ENCODE results near the gene SPDYE3. TPM values are rescaled to one million over a fixed set of nuclear protein-coding genes. Genes with fewer than 3 reads are reported as not detected.
"Not testable (repeated sequence)": the region's sequence is repeated elsewhere in the genome, so short reads cannot be mapped to it uniquely, and the experiment has no call there.

The SPDYE3 gene
- total RNA-seq, 1 experiment from 2014 or later = not detected

GRCh38 chr7:100364480-100364879 lies 57.0 kb downstream of the SPDYE3 start:
- Mint-ChIP-seq H3K36me3 (ENCODE audit: insufficient read depth in 1 of 3, low read depth in 3 of 3) (peaks cover 42 to 78% (median 55%) of the 10 kb centered on the region in 3 experiments), H3K4me3 (no peak overlapping the region), H3K4me1 (peaks cover 16 to 24% of the 10 kb centered on the region in 2 experiments), H3K27me3 (ENCODE audit: low read depth) (no peaks in the 10 kb centered on the region; the same call in 1 of the 2 replicates), H3K27ac (0 out of 7 replicates have a peak overlapping the region, but pooled peaks of 1 of the 3 experiments have one; percentile 36), H3K9me3 (no peaks in the 10 kb centered on the region)
- H4K20me1 ChIP-seq (ENCODE audit: control insufficient read depth, insufficient read depth, insufficient read length) = no peaks in the 10 kb centered on the region
- no peak overlapping the region for H3K4me2 ChIP-seq (ENCODE audit: insufficient read depth, insufficient read length, low read length)
- H3K23ac ChIP-seq (ENCODE audit: insufficient read length, low read depth, low read length) = no peak overlapping the region
- H3K9me3 ChIP-seq (ENCODE audit: control insufficient read depth, low read depth, low read length) = no peaks in the 10 kb centered on the region
- no peaks in the 10 kb centered on the region for H3K27me3 ChIP-seq (ENCODE audit: insufficient read depth, low read length)
- TF ChIP-seq, protein P1, sequence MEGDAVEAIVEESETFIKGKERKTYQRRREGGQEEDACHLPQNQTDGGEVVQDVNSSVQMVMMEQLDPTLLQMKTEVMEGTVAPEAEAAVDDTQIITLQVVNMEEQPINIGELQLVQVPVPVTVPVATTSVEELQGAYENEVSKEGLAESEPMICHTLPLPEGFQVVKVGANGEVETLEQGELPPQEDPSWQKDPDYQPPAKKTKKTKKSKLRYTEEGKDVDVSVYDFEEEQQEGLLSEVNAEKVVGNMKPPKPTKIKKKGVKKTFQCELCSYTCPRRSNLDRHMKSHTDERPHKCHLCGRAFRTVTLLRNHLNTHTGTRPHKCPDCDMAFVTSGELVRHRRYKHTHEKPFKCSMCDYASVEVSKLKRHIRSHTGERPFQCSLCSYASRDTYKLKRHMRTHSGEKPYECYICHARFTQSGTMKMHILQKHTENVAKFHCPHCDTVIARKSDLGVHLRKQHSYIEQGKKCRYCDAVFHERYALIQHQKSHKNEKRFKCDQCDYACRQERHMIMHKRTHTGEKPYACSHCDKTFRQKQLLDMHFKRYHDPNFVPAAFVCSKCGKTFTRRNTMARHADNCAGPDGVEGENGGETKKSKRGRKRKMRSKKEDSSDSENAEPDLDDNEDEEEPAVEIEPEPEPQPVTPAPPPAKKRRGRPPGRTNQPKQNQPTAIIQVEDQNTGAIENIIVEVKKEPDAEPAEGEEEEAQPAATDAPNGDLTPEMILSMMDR (conservative IDR thresholded peaks at IDR 0.05) = no peak
- H3T11ph ChIP-seq (ENCODE audit: low read length) = no peak overlapping the region
- H4K5ac ChIP-seq (ENCODE audit: insufficient read length, low read depth, low read length) = no peak overlapping the region
- H3K23me2 ChIP-seq (ENCODE audit: insufficient read length, low read depth, low read length, poor library complexity, severe bottlenecking) = no peaks in the 10 kb centered on the region
- H2BK5ac ChIP-seq (ENCODE audit: insufficient read length, low read length) = no peak overlapping the region
- no peak overlapping the region for H2BK120ac ChIP-seq (ENCODE audit: low read depth, low read length, poor library complexity, severe bottlenecking)
- no peaks in the 10 kb centered on the region for H3K4me1 ChIP-seq (ENCODE audit: insufficient read depth, low read length)
- H2BK20ac ChIP-seq (ENCODE audit: low read depth, low read length, poor library complexity, severe bottlenecking) = no peak overlapping the region
- no peak overlapping the region for H2AFZ ChIP-seq (ENCODE audit: low read length)
- no peak for DNase-seq
- H2BK12ac ChIP-seq (ENCODE audit: insufficient read length, low read depth, low read length) = no peak overlapping the region
- no peak overlapping the region for H3K56ac ChIP-seq (ENCODE audit: insufficient read length, low read depth, low read length)
- WGBS (ENCODE audit: extremely low coverage, insufficient read length, low lambda C conversion rate) = no CpG with 5 or more reads among the region's 6 CpGs
- no peak overlapping the region for H2AK5ac ChIP-seq (ENCODE audit: insufficient read length, low read length)
- no peak overlapping the region for H2BK15ac ChIP-seq (ENCODE audit: low read depth, low read length)
- no peak overlapping the region for H3K27ac ChIP-seq (ENCODE audit: insufficient read length, low read depth, low read length)
- H3K4ac ChIP-seq (ENCODE audit: low read depth, low read length) = no peak overlapping the region
- H4K8ac ChIP-seq (replicated peaks; ENCODE audit: insufficient read length, low read depth, low read length) = no peak overlapping the region
- H4K91ac ChIP-seq (ENCODE audit: insufficient read length, low read depth, low read length) = no peak overlapping the region
- no peak overlapping the region for H3K18ac ChIP-seq (ENCODE audit: insufficient read length, low read depth, low read length)
- no peaks in the 10 kb centered on the region for H3K79me1 ChIP-seq (ENCODE audit: insufficient read depth, low read depth, low read length, poor library complexity, severe bottlenecking)
- H3K9ac ChIP-seq (ENCODE audit: extremely low read depth, insufficient read length, low read length) = no peak overlapping the region
- no peak overlapping the region for H3K14ac ChIP-seq (ENCODE audit: insufficient read depth, low read length)
- no peaks in the 10 kb centered on the region for H3K79me2 ChIP-seq (ENCODE audit: insufficient read depth, low read length)

DNA sequence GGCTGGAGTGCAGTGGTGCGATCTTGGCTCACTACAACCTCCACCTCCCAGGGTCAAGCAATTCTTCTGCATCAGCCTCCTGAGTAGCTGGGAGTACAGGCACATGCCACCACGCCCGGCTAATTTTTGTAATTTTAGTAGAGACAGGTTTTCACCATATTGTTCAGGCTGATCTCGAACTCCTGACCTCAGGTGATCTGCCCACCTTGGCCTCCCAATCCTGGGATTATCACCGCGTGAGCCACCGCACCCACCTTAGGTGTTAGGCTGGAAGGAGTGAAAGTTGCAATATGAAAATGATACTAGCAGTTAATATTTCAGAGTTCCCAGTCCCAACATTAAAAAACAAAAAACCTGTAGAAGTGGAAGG lies 58.5 kb downstream of the SPDYE3 start:
- not testable (repeated sequence) for H3K27me3 ChIP-seq (ENCODE audit: insufficient read depth, low read length); H4K8ac ChIP-seq (replicated peaks; ENCODE audit: insufficient read length, low read depth, low read length); H3K27ac ChIP-seq (ENCODE audit: insufficient read length, low read depth, low read length); H3K56ac ChIP-seq (ENCODE audit: insufficient read length, low read depth, low read length); H4K5ac ChIP-seq (ENCODE audit: insufficient read length, low read depth, low read length); H3K4me2 ChIP-seq (ENCODE audit: insufficient read depth, insufficient read length, low read length); H3K9me3 Mint-ChIP-seq; H3K79me2 ChIP-seq (ENCODE audit: insufficient read depth, low read length); H3T11ph ChIP-seq (ENCODE audit: low read length); H3K27me3 Mint-ChIP-seq (ENCODE audit: low read depth); H2AFZ ChIP-seq (ENCODE audit: low read length); H3K18ac ChIP-seq (ENCODE audit: insufficient read length, low read depth, low read length); H3K4me3 Mint-ChIP-seq; H4K20me1 ChIP-seq (ENCODE audit: control insufficient read depth, insufficient read depth, insufficient read length); H3K23me2 ChIP-seq (ENCODE audit: insufficient read length, low read depth, low read length, poor library complexity, severe bottlenecking); H2BK12ac ChIP-seq (ENCODE audit: insufficient read length, low read depth, low read length); H3K14ac ChIP-seq (ENCODE audit: insufficient read depth, low read length); H4K91ac ChIP-seq (ENCODE audit: insufficient read length, low read depth, low read length); H2BK5ac ChIP-seq (ENCODE audit: insufficient read length, low read length); H2BK20ac ChIP-seq (ENCODE audit: low read depth, low read length, poor library complexity, severe bottlenecking); H3K9ac ChIP-seq (ENCODE audit: extremely low read depth, insufficient read length, low read length); H3K79me1 ChIP-seq (ENCODE audit: insufficient read depth, low read depth, low read length, poor library complexity, severe bottlenecking); H2BK15ac ChIP-seq (ENCODE audit: low read depth, low read length); DNase-seq; H3K23ac ChIP-seq (ENCODE audit: insufficient read length, low read depth, low read length); H2BK120ac ChIP-seq (ENCODE audit: low read depth, low read length, poor library complexity, severe bottlenecking); H3K4ac ChIP-seq (ENCODE audit: low read depth, low read length); H2AK5ac ChIP-seq (ENCODE audit: insufficient read length, low read length); H3K4me1 ChIP-seq (ENCODE audit: insufficient read depth, low read length); H3K9me3 ChIP-seq (ENCODE audit: control insufficient read depth, low read depth, low read length)
- H3K27ac Mint-ChIP-seq = peak overlapping the region in 2 of 3 experiments; percentile 53 to 62; a peak in 4 of 7 replicates
- peaks cover 31 to 63% (median 43%) of the 10 kb centered on the region in 3 experiments for H3K36me3 Mint-ChIP-seq (ENCODE audit: insufficient read depth in 1 of 3, low read depth in 3 of 3)
- WGBS (ENCODE audit: extremely low coverage, insufficient read length, low lambda C conversion rate) = no CpG with 5 or more reads among the region's 7 CpGs
- H3K4me1 Mint-ChIP-seq = peaks cover 25 to 37% of the 10 kb centered on the region in 2 experiments

Data from H9 (cell line).